Mesenchymal stem cell (in vitro differentiated cells and primary cell): Measurements from ENCODE around the gene SEPTIN5.
A peak's percentile ranks its signal among the peaks of the same experiment; 100 is the strongest.

Experiments
- DNase-seq: peaks from one replicate; pipeline ENCODE4 v3.0.0-alpha.2; 2013
- H2AFZ ChIP-seq: one replicate; pipeline ENCODE4 v1.6.1; 2013; ENCODE audit warnings: low read depth, mild to moderate bottlenecking, control low read depth, inconsistent platforms, low read length, moderate library complexity
- H2AK5ac ChIP-seq: 2 replicates; pipeline ENCODE4 v1.6.1; 2013; ENCODE audit warnings: low read length, moderate library complexity, mild to moderate bottlenecking, inconsistent platforms; ENCODE audit not compliant: severe bottlenecking
- H2BK120ac ChIP-seq: one replicate; pipeline ENCODE4 v1.6.1; 2013; ENCODE audit warnings: low read depth, mild to moderate bottlenecking, inconsistent platforms, low read length, moderate library complexity
- H2BK12ac ChIP-seq, 2 experiments: one replicate each; pipeline ENCODE4 v1.6.1; 2013; ENCODE audit warnings: inconsistent platforms in 2 of 2, low read length in 2 of 2, mild to moderate bottlenecking in 2 of 2, moderate library complexity in 2 of 2, control low read depth in 1 of 2
- H2BK15ac ChIP-seq: one replicate; pipeline ENCODE4 v1.6.1; 2013; ENCODE audit warnings: mild to moderate bottlenecking, low read depth, inconsistent platforms; ENCODE audit not compliant: poor library complexity, severe bottlenecking
- H2BK5ac ChIP-seq: 2 replicates; pipeline ENCODE4 v1.6.1; 2013; ENCODE audit warnings: low read depth, mild to moderate bottlenecking, low read length, control low read depth, inconsistent platforms; ENCODE audit not compliant: poor library complexity, severe bottlenecking
- H3K14ac ChIP-seq, 2 experiments: one replicate each; pipeline ENCODE4 v1.6.1; 2013; ENCODE audit warnings: inconsistent platforms in 2 of 2, low read length in 2 of 2, control low read depth in 1 of 2, mild to moderate bottlenecking in 1 of 2, moderate library complexity in 1 of 2
- H3K18ac ChIP-seq, 2 experiments: one replicate each; pipeline ENCODE4 v1.6.1; 2013; ENCODE audit warnings: inconsistent platforms in 2 of 2, low read length in 2 of 2, control low read depth in 1 of 2, low read depth in 1 of 2, mild to moderate bottlenecking in 1 of 2
- H3K23ac ChIP-seq, 2 experiments: one replicate each; pipeline ENCODE4 v1.6.1; 2013; ENCODE audit warnings: inconsistent platforms in 2 of 2, low read length in 2 of 2, mild to moderate bottlenecking in 2 of 2, moderate library complexity in 2 of 2, control low read depth in 1 of 2
- H3K27ac ChIP-seq: 2 replicates; pipeline ENCODE4 v1.5.1; 2013; ENCODE audit warnings: mild to moderate bottlenecking, moderate library complexity, low read length, control low read depth, inconsistent platforms; ENCODE audit not compliant: poor library complexity, severe bottlenecking
- H3K27me3 ChIP-seq, 2 experiments: 2 replicates each; pipeline versions ENCODE4 v1.6.1 to v1.7.0; 2013; ENCODE audit warnings: low read length in 2 of 2, mild to moderate bottlenecking in 2 of 2, moderate library complexity in 2 of 2, control low read depth in 1 of 2, inconsistent platforms in 1 of 2; ENCODE audit not compliant: control insufficient read depth in 1 of 2, insufficient read depth in 1 of 2
- H3K36me3 ChIP-seq, 2 experiments: 2 replicates each; pipeline versions ENCODE4 v1.6.1 to v1.7.0; 2013; ENCODE audit warnings: low read length in 2 of 2, control low read depth in 1 of 2, inconsistent platforms in 1 of 2, low read depth in 1 of 2, mild to moderate bottlenecking in 1 of 2; ENCODE audit not compliant: insufficient read depth in 2 of 2, control insufficient read depth in 1 of 2
- H3K4ac ChIP-seq, 2 experiments: one replicate each; pipeline ENCODE4 v1.6.1; 2013; ENCODE audit warnings: inconsistent platforms in 2 of 2, low read length in 2 of 2, mild to moderate bottlenecking in 2 of 2, moderate library complexity in 2 of 2, control low read depth in 1 of 2, low read depth in 1 of 2
- H3K4me1 ChIP-seq: 2 replicates; pipeline ENCODE4 v1.6.1; 2013; ENCODE audit warnings: low read depth, low read length, control low read depth; ENCODE audit not compliant: control insufficient read depth, insufficient read depth
- H3K4me2 ChIP-seq: 2 replicates; pipeline ENCODE4 v1.6.1; 2013; ENCODE audit warnings: low read length, mild to moderate bottlenecking, inconsistent platforms; ENCODE audit not compliant: poor library complexity, severe bottlenecking
- H3K4me3 ChIP-seq, 2 experiments: 2 replicates each; pipeline versions ENCODE4 v1.5.1 to v1.7.0; 2013; ENCODE audit warnings: low read length in 2 of 2, mild to moderate bottlenecking in 2 of 2, control low read depth in 1 of 2, low read depth in 1 of 2; ENCODE audit not compliant: insufficient read depth in 1 of 2
- H3K79me1 ChIP-seq: replicated peaks from 2 replicates; pipeline ENCODE4 v1.6.1; 2013; ENCODE audit warnings: mild to moderate bottlenecking, control low read depth, low read length, inconsistent platforms; ENCODE audit not compliant: poor library complexity, severe bottlenecking
- H3K9ac ChIP-seq: 2 replicates; pipeline ENCODE4 v1.7.0; 2013; ENCODE audit warnings: mild to moderate bottlenecking, low read length, moderate library complexity
- H3K9me3 ChIP-seq: 2 replicates; pipeline ENCODE4 v1.7.0; 2013; ENCODE audit warnings: mild to moderate bottlenecking, low read length; ENCODE audit not compliant: control insufficient read depth
- H4K8ac ChIP-seq: one replicate; pipeline ENCODE4 v1.6.1; 2013; ENCODE audit warnings: inconsistent platforms, mild to moderate bottlenecking, low read length, moderate library complexity
- H4K91ac ChIP-seq: one replicate; pipeline ENCODE4 v1.6.1; 2013; ENCODE audit warnings: mild to moderate bottlenecking, low read length, inconsistent platforms
- WGBS: methylation state at CpG from one replicate; pipeline ENCODE4 v1.1.7; 2013; ENCODE audit warnings: mixed read lengths; 5-methylcytosine and 5-hydroxymethylcytosine counted together

Gene SEPTIN5

DNA sequence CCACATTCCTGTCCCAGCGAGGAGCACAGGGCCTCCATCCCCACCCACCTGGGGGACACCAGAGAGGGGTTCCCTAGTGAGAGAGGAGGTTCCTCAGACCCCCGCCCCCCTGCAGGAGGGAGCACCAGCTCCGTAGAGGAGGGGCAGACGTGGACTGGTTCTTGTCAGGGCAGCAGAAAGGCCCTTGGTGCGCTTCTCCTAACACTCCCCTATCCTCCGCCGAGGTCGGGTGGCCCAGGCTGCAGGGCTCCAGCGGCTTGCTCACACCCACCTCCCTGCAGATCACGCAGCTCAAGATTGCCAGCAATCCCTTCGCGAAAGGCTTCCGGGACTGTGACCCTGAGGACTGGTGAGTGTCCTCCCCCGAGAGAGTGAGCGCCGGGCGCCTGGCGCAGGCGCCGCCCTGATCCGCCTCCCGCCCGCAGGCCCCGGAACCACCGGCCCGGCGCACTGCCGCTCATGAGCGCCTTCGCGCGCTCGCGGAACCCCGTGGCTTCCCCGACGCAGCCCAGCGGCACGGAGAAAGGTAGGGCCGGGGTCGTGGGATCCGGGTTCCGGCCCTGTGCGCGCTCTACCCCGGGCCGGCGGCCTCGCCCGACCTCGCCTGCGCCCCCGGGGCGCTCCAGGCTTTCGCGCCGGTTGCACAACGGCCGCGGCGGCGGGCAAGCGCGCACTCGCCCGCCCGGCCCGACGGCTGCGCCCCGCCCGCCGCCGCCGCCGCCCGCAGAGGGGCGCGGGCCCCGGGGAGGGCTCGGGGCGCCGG is 51.4 kb downstream of the SEPTIN5 start:
- no peak overlapping the region for H2BK15ac ChIP-seq
- no peak overlapping the region for H3K23ac ChIP-seq
- peaks cover 22% of the 10 kb centered on the region for H3K4me1 ChIP-seq
- no peak overlapping the region for H3K18ac ChIP-seq
- no peak overlapping the region for H2AFZ ChIP-seq
- DNase-seq, result peak; percentile 38
- H3K14ac ChIP-seq, result no peak overlapping the region
- peak overlapping the region; percentile 27 for H2BK120ac ChIP-seq
- no peaks in the 10 kb centered on the region for H3K79me1 ChIP-seq
- no peak overlapping the region for H3K9ac ChIP-seq
- H3K36me3 ChIP-seq, result no peaks in the 10 kb centered on the region
- no peaks in the 10 kb centered on the region for H3K9me3 ChIP-seq
- WGBS, result under 1% methylated on average over 50 of the region's 83 CpGs
- no peak overlapping the region for H2BK12ac ChIP-seq
- H3K4ac ChIP-seq, result peak overlapping the region in 1 of 2 experiments; percentile 31
- no peak overlapping the region for H3K4me3 ChIP-seq
- H3K4me2 ChIP-seq, result no peak overlapping the region
- H2AK5ac ChIP-seq, result no peak overlapping the region
- H3K27ac ChIP-seq, result no peak overlapping the region
- no peak overlapping the region for H2BK5ac ChIP-seq
- H3K27me3 ChIP-seq, result peaks cover 80 to 82% of the 10 kb centered on the region in 2 experiments
- H4K8ac ChIP-seq, result peak overlapping the region; percentile 29
- no peak overlapping the region for H4K91ac ChIP-seq

DNA sequence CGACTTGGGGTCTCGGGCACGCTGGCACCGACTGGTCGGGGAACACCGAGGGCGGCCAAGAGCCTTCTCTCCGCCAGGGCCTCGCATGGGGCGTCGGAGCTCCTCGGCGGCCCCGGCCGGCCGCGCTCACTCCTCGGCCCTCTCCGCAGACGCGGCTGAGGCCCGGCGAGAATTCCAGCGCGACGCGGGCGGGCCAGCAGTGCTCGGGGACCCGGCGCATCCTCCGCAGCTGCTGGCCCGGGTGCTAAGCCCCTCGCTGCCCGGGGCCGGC is 51.9 kb downstream of the SEPTIN5 start:
- no peak overlapping the region for H3K27ac ChIP-seq
- no peak overlapping the region for H3K4ac ChIP-seq
- H4K8ac ChIP-seq, result no peak overlapping the region
- 1% methylated on average over 29 of the region's 36 CpGs for WGBS
- no peak overlapping the region for H2AFZ ChIP-seq
- H3K14ac ChIP-seq, result no peak overlapping the region
- H2BK120ac ChIP-seq, result peak overlapping the region; percentile 27
- no peaks in the 10 kb centered on the region for H3K79me1 ChIP-seq
- H3K27me3 ChIP-seq, result peaks cover 85 to 86% of the 10 kb centered on the region in 2 experiments
- no peak overlapping the region for H2BK5ac ChIP-seq
- H3K18ac ChIP-seq, result no peak overlapping the region
- H3K4me1 ChIP-seq, result peaks cover 19% of the 10 kb centered on the region
- H3K4me3 ChIP-seq, result no peak overlapping the region
- DNase-seq, result no peak
- H2AK5ac ChIP-seq, result no peak overlapping the region
- peak overlapping the region; percentile 12 for H3K4me2 ChIP-seq
- no peak overlapping the region for H3K9ac ChIP-seq
- no peaks in the 10 kb centered on the region for H3K36me3 ChIP-seq
- no peak overlapping the region for H2BK15ac ChIP-seq
- no peak overlapping the region for H4K91ac ChIP-seq
- H2BK12ac ChIP-seq, result no peak overlapping the region
- H3K23ac ChIP-seq, result no peak overlapping the region
- H3K9me3 ChIP-seq, result no peaks in the 10 kb centered on the region

DNA sequence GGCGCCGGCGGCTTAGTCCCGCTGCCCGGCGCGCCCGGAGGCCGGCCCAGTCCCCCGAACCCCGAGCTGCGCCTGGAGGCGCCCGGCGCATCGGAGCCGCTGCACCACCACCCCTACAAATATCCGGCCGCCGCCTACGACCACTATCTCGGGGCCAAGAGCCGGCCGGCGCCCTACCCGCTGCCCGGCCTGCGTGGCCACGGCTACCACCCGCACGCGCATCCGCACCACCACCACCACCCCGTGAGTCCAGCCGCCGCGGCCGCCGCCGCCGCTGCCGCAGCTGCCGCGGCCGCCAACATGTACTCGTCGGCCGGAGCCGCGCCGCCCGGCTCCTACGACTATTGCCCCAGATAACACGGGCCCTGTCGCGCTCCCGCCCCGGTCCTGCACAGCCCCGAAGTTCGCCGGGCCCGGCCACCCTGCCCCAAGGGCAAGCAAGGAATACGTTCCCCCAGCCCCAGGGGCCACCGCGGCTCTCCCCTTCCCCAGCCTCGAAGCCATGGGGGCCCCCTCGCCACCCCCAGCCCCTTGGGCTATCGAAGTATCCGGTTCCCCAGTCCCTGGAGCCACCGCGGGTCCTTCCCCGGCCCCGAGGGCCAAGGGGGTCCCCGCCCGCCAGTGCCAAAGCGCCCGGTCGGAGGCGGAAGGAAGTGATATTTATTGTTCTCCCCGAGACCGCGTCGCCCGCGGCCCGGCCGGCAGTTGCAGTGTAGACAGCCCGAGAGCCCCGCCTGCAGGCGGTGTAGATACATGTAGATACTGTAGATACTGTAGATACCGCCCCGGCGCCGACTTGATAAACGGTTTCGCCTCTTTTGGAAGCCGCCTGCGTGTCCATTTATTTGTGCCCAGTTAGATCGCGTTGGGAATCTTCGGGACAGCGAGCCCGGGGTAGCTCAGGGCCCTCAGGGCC is 52.5 kb downstream of the SEPTIN5 start:
- no peak overlapping the region for H3K27ac ChIP-seq
- H3K23ac ChIP-seq, result no peak overlapping the region
- H2BK12ac ChIP-seq, result no peak overlapping the region
- H4K8ac ChIP-seq, result no peak overlapping the region
- no peak overlapping the region for H2AFZ ChIP-seq
- no peaks in the 10 kb centered on the region for H3K36me3 ChIP-seq
- no peak overlapping the region for H2AK5ac ChIP-seq
- no peak overlapping the region for H3K9ac ChIP-seq
- WGBS, result 1% methylated on average over 88 of the region's 103 CpGs
- no peak overlapping the region for H3K4ac ChIP-seq
- no peak overlapping the region for H2BK5ac ChIP-seq
- H4K91ac ChIP-seq, result no peak overlapping the region
- peak overlapping the region; percentile 12 for H3K4me2 ChIP-seq
- DNase-seq, result peak; percentile 21
- H3K9me3 ChIP-seq, result no peaks in the 10 kb centered on the region
- peaks cover 17% of the 10 kb centered on the region for H3K4me1 ChIP-seq
- peaks cover 88% of the 10 kb centered on the region in 2 experiments for H3K27me3 ChIP-seq
- no peak overlapping the region for H3K4me3 ChIP-seq
- no peak overlapping the region for H3K14ac ChIP-seq
- no peak overlapping the region for H2BK15ac ChIP-seq
- no peaks in the 10 kb centered on the region for H3K79me1 ChIP-seq
- no peak overlapping the region for H3K18ac ChIP-seq
- no peak overlapping the region for H2BK120ac ChIP-seq
